NCI-H460 (cell line): Measurements from ENCODE around the gene SIX5. TPM values are rescaled to one million over a fixed set of nuclear protein-coding genes. Genes with fewer than 3 reads are reported as not detected.
A peak's percentile ranks its signal among the peaks of the same experiment; 100 is the strongest.

Experiments
- DNase-seq: peaks from one replicate; pipeline ENCODE4 v3.0.0-alpha.2; 2016; ENCODE audit warnings: low read depth; ENCODE audit errors: extremely low read depth
- total RNA-seq: library from RNA; depleted of rRNA; stranded (reverse); fragments of >200 nt; shearing (Covaris generic); gene quantifications from 2 replicates; pipeline ENCODE4 v1.2.3, GENCODE V29; 2014

SIX5 gene
- total RNA-seq, 1 experiment from 2014 or later = 10.3 TPM

GRCh38 chr19:45778010-45778661, 9.1 kb upstream of the SIX5 start:
- no peak for DNase-seq

DNA sequence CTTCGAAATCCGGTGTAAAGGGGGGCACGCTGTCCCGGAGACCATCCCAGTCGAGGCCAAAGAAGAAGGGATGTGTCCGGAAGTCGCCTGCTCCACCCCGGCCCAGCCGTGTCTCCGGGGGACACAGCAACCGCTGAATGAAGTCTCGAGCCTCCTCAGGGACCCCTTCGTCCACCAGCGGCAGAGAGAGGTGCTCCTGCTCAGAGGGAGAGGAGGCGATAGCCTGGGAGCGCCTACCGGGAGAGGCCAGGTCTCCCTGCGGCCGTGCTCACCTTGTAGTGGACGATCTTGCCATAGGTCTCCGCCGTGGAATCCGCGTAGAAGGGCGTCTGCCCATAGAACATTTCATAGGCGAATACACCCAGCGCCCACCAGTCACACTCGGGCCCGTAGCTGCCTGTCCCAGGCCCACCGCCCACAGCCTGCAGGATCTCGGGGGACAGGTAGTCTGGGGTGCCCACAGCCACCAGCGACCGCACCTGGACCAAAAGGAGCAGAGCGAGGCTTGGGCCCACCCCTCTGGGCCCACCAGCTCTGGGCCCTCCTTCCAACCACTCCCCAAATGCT, 8.4 kb upstream of the SIX5 start:
- no peak for DNase-seq

DNA sequence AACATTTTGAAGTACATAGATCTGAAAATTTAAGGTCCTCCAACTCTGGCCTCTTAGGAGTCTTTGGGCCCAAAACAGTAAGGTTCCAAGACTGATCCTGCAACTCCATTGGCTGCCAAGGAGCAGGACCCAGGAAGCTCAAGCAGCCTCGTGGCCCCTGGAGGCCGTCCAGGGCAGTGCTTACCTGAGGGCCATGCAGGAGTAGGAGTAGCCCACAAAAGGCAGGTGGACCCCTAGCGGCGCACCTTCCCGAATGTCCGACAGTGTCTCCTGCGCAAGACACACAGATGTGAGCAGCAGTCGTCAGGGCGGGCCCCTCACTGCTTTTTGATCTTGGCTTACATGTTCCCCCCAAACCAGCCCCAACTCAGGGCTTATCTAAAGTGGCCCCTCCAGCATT, 5.7 kb upstream of the SIX5 start:
- no peak for DNase-seq

- no peak for DNase-seq
Measured at GRCh38 chr19:45773384-45773783, 4.3 kb upstream of the SIX5 start.

- no peak for DNase-seq
Measured at GRCh38 chr19:45772912-45773311, 3.9 kb upstream of the SIX5 start.

GRCh38 chr19:45772130-45772840, 3.2 kb upstream of the SIX5 start:
- no peak for DNase-seq

GRCh38 chr19:45771311-45771933, 2.4 kb upstream of the SIX5 start:
- DNase-seq = no peak

DNA sequence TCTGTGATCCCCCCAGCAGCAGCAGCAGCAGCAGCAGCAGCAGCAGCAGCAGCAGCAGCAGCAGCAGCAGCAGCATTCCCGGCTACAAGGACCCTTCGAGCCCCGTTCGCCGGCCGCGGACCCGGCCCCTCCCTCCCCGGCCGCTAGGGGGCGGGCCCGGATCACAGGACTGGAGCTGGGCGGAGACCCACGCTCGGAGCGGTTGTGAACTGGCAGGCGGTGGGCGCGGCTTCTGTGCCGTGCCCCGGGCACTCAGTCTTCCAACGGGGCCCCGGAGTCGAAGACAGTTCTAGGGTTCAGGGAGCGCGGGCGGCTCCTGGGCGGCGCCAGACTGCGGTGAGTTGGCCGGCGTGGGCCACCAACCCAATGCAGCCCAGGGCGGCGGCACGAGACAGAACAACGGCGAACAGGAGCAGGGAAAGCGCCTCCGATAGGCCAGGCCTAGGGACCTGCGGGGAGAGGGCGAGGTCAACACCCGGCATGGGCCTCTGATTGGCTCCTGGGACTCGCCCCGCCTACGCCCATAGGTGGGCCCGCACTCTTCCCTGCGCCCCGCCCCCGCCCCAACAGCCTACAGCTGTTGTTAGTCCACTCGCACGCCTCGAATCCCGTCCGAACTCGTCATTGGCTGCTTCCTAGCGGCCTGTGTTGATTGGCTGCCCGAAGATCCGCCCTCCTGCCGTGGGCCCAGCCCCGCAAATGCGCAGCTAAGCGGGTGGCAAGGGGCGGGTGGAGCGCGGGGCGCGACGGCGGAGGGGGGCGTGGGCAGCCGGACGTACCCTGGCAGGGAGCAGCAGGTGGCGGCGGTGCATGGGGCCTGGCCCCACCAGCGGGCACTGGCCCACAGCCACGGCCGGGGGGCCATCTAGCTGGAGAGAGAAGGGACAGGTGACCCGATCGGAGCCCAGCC, 1.4 kb upstream of the SIX5 start:
- peak; percentile 95 for DNase-seq

DNA sequence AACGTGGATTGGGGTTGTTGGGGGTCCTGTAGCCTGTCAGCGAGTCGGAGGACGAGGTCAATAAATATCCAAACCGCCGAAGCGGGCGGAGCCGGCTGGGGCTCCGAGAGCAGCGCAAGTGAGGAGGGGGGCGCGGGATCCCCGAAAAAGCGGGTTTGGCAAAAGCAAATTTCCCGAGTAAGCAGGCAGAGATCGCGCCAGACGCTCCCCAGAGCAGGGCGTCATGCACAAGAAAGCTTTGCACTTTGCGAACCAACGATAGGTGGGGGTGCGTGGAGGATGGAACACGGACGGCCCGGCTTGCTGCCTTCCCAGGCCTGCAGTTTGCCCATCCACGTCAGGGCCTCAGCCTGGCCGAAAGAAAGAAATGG, 754 bp upstream of the SIX5 start:
- no peak for DNase-seq

GRCh38 chr19:45768655-45768983, 433 bp downstream of the SIX5 start:
- no peak for DNase-seq

DNA sequence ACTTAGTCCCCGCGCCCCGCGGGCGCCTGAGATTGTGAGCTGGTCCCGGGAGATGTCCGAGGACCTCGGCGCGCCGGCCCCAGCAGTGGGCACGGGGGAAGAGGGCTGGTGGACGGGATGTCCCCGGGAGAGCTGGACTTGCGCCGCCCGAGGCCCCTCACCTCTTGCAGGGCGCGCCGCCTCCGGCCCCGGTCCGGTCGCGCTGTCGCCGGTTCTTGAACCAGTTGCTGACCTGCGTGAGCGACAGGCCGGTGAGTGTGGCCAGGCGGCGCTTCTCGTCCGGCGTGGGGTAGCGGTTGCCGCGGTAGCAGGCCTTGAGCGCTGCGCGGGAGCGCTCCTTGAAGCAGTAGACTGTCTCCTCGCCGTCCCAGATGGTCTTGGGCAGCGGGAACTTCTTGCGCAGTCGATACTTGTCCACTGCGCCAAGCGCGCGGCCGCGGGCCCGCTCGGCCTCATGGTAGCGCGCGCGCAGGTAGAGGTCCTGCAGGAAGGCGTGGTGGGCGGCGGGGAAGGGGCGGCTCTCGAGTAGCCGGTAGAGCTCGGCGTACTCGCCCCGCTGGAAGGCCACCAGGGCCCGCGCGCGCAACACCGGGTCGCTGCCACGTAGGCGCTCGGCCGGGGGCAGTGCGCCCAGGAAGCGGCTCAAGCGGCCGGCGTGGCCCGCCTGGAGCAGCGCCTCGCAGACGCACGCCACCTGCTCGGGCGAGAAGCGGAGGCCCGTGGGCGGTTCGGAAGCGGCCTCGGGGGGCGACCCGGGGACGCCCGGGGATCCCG, 984 bp downstream of the SIX5 start:
- peak; percentile 27 for DNase-seq

GRCh38 chr19:45767410-45767880, 1.6 kb downstream of the SIX5 start:
- peak; percentile 37 for DNase-seq

- DNase-seq = no peak
Measured at GRCh38 chr19:45766869-45767346, 2.1 kb downstream of the SIX5 start.

DNA sequence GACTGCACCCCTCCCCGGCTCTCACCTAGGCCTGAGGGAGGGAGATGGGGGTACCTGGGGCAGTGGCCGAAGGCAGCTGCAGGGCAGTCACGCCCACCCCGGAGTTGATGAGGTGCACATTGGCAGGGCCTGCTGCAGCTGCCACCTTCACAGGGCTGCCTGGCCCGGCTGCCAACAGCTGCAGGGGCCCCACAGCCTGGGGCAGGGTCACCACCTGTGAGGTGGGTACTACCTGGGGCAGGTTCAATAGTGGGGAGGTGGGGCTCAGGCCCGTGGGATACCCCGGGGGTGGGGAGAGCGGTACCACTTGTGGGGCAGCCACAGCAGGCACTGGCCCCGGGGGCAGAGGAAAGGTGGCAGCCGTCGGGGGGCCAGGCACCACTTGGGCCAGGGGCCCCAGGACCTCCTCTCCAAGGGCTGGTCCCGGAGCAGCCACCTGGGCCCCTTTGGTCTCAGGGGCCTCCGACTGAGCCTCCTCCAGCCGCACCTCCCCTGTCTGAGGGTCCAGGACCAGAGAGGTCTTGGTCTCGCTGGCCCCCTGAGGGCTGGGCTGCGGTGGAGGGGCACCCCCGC, 2.7 kb downstream of the SIX5 start:
- no peak for DNase-seq

- no peak for DNase-seq
Measured at GRCh38 chr19:45765702-45766295, 3.3 kb downstream of the SIX5 start.

- no peak for DNase-seq
Measured at GRCh38 chr19:45764945-45765701, 3.9 kb downstream of the SIX5 start.

DNA sequence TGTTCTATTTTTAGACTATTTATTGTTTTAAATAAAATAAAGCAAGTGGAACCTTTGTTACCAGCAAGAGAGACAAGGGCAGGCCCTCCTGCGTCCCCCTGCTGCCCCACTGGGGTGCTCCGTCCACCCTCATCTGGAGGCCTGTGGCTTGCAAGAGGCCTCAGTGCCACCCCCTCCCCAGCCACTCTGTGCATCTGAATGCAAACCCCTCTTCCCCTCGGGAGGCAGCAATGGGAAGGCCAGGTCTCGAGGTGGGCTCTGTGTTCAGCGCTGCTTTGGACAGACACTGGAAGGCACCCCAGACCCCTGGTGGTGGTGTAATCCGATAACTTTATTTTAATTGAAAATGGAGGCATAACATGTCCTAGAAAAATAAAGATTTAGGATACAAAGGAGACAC, 4.6 kb downstream of the SIX5 start:
- DNase-seq = no peak

DNA sequence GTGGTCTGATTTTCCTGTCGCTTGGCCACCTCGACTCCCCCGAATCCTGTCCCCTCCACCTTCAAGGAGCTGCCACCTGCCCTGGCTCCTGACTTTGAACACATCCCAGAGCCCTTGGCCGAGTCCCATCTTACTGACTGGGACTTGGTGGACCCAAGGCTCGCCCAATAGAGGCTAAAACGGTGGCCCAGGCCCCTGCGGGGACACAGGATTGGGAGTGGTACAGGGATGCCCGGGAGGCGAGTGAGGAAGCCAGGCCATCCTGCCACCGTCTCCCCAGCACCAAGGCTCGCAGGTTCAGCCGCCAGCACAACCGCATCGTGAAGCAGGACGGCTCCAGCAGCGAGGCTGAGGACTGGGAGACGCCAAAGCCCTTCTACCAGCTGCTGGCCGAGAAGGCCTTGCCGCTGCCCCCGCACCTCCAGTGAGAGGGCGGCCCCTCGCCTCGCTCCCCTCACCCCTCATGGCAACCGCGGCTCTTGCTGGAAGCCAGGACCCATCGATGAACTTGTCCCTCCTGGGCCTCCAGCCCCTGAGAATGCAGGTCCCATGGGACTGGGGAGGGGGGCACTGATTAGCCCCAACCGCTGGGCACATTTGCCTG, 5.3 kb downstream of the SIX5 start:
- no peak for DNase-seq
